Liver (tissue), 3 donors: ENCODE data around the gene CCDC30.

Experiments used
- ATF3 ChIP-seq: IDR thresholded peaks from 2 replicates; pipeline ENCODE4 v1.6.1; 2016; ENCODE audit warnings: antibody characterized with exemption
- CTCF ChIP-seq: fragments of 150-350 bp; IDR thresholded peaks from 2 replicates; pipeline ENCODE4 v1.5.1; 2017; ENCODE audit warnings: improper control_type of control experiment, low read depth, low read length; ENCODE audit not compliant: missing input control
- donor health status: healthy.
- donor health status: healthy.

GRCh38 chr1:42454403-42454802 lies 8.7 kb upstream of the CCDC30 start:
- TF ChIP-seq CTCF = no peak
- no peak for TF ChIP-seq ATF3
